IPS-11a (cell line): ENCODE measurements around the gene IL4I1.

Source experiments
- H3K4me3 ChIP-seq: one replicate; pipeline ENCODE4 v1.5.1; 2013; ENCODE audit warnings: low read depth, low read length, control low read depth

IL4I1 gene

GRCh38 chr19:49866933-49867782 lies 29.5 kb downstream of the IL4I1 start, which contains the start of gene PNKP:
Gene PNKP, minus strand, starts transcription at chr19:49867576. Its CDS starts 372 bp downstream, at chr19:49867204.
- H3K4me3 ChIP-seq = peak within 1 kb of the TSS; percentile 94

- H3K4me3 ChIP-seq = no peak overlapping the region
These were observed 31.8 kb downstream of the IL4I1 start for GRCh38 chr19:49864890-49865289.

- H3K4me3 ChIP-seq = no peak overlapping the region
These were observed 32.8 kb downstream of the IL4I1 start for GRCh38 chr19:49863935-49864320.

- H3K4me3 ChIP-seq = no peak overlapping the region
These were observed 33.3 kb downstream of the IL4I1 start for GRCh38 chr19:49863254-49863934.

GRCh38 chr19:49862391-49863253 lies 34.1 kb downstream of the IL4I1 start:
- H3K4me3 ChIP-seq = no peak overlapping the region

GRCh38 chr19:49861541-49862378 lies 34.9 kb downstream of the IL4I1 start:
- no peak overlapping the region for H3K4me3 ChIP-seq

- no peak overlapping the region for H3K4me3 ChIP-seq
These were observed 35.6 kb downstream of the IL4I1 start for GRCh38 chr19:49861107-49861506.

GRCh38 chr19:49860336-49861102 lies 36.2 kb downstream of the IL4I1 start:
- H3K4me3 ChIP-seq = no peak overlapping the region

GRCh38 chr19:49859682-49860335 lies 36.9 kb downstream of the IL4I1 start:
- H3K4me3 ChIP-seq = no peak overlapping the region

GRCh38 chr19:49858088-49858985 lies 38.4 kb downstream of the IL4I1 start:
- no peak overlapping the region for H3K4me3 ChIP-seq

- no peak overlapping the region for H3K4me3 ChIP-seq
These were observed 38.9 kb downstream of the IL4I1 start for GRCh38 chr19:49857838-49858087.

- H3K4me3 ChIP-seq = no peak overlapping the region
These were observed 39.4 kb downstream of the IL4I1 start for GRCh38 chr19:49857061-49857837.

- H3K4me3 ChIP-seq = no peak overlapping the region
These were observed 40.1 kb downstream of the IL4I1 start for GRCh38 chr19:49856574-49857021.

GRCh38 chr19:49855676-49856573 lies 40.8 kb downstream of the IL4I1 start:
- no peak overlapping the region for H3K4me3 ChIP-seq

GRCh38 chr19:49855277-49855675 lies 41.4 kb downstream of the IL4I1 start:
- no peak overlapping the region for H3K4me3 ChIP-seq
